Neuronal stem cell (in vitro differentiated cells): ENCODE results near the gene POMGNT1.

Source experiments
- DNase-seq: peaks from one replicate; pipeline ENCODE4 v3.0.0-alpha.2; 2013; ENCODE audit warnings: low spot score
- H2AFZ ChIP-seq: one replicate; pipeline ENCODE4 v1.6.1; 2013; ENCODE audit warnings: mild to moderate bottlenecking, low read length, inconsistent platforms
- H2AK5ac ChIP-seq: 2 replicates; pipeline ENCODE4 v1.6.1; 2013; ENCODE audit warnings: low read depth, mild to moderate bottlenecking, inconsistent platforms, low read length, moderate library complexity, mixed read lengths
- H2BK120ac ChIP-seq: 2 replicates; pipeline ENCODE4 v1.6.1; 2013; ENCODE audit warnings: low read depth, mild to moderate bottlenecking, inconsistent platforms, low read length, moderate library complexity, mixed read lengths
- H2BK12ac ChIP-seq: one replicate; pipeline ENCODE4 v1.6.1; 2013; ENCODE audit warnings: low read length, inconsistent platforms
- H2BK15ac ChIP-seq: 2 replicates; pipeline ENCODE4 v1.6.1; 2013; ENCODE audit warnings: mild to moderate bottlenecking, low read length, inconsistent platforms, mixed read lengths
- H2BK5ac ChIP-seq: one replicate; pipeline ENCODE4 v1.6.1; 2013; ENCODE audit warnings: inconsistent platforms, mild to moderate bottlenecking, low read length, moderate library complexity
- H3K14ac ChIP-seq: one replicate; pipeline ENCODE4 v1.6.1; 2013; ENCODE audit warnings: low read length, inconsistent platforms
- H3K18ac ChIP-seq: 2 replicates; pipeline ENCODE4 v1.6.1; 2013; ENCODE audit warnings: low read length, inconsistent platforms
- H3K23ac ChIP-seq: 2 replicates; pipeline ENCODE4 v1.6.1; 2013; ENCODE audit warnings: low read depth, mild to moderate bottlenecking, mixed read lengths, low read length, inconsistent platforms; ENCODE audit not compliant: poor library complexity
- H3K27ac ChIP-seq: replicated peaks from 3 replicates; pipeline ENCODE4 v1.5.1; 2013; ENCODE audit warnings: low read length, inconsistent platforms
- H3K27me3 ChIP-seq, 3 experiments: 2 replicates each; pipeline ENCODE4 v1.6.1; 2013; ENCODE audit warnings: low read length in 3 of 3, mild to moderate bottlenecking in 2 of 3, inconsistent platforms in 1 of 3, low read depth in 1 of 3, mixed read lengths in 1 of 3, moderate library complexity in 1 of 3; ENCODE audit not compliant: control insufficient read depth in 3 of 3, insufficient read depth in 3 of 3
- H3K36me3 ChIP-seq, 2 donors: replicated peaks in 1 of 2; 2 replicates each; pipeline ENCODE4 v1.6.1; 2013; ENCODE audit warnings: low read length in 2 of 2; ENCODE audit not compliant: control insufficient read depth in 2 of 2, insufficient read depth in 2 of 2
- H3K4ac ChIP-seq: 2 replicates; pipeline ENCODE4 v1.6.1; 2013; ENCODE audit warnings: inconsistent platforms, mild to moderate bottlenecking, low read length, moderate library complexity
- H3K4me1 ChIP-seq, 2 donors: 1 replicate in 1 of 2; 2 replicates in 1 of 2; pipeline ENCODE4 v1.6.1; 2013; ENCODE audit warnings: low read length in 2 of 2, low read depth in 1 of 2; ENCODE audit not compliant: control insufficient read depth in 2 of 2, insufficient read depth in 1 of 2
- H3K4me2 ChIP-seq: one replicate; pipeline ENCODE4 v1.6.1; 2013; ENCODE audit warnings: mild to moderate bottlenecking, low read length, inconsistent platforms; ENCODE audit not compliant: insufficient read depth, poor library complexity, severe bottlenecking
- H3K4me3 ChIP-seq, 2 donors: 2 replicates each; pipeline ENCODE4 v1.5.1; 2013; ENCODE audit warnings: low read length in 2 of 2, mild to moderate bottlenecking in 2 of 2, inconsistent platforms in 1 of 2, moderate library complexity in 1 of 2
- H3K79me1 ChIP-seq: one replicate; pipeline ENCODE4 v1.6.1; 2013; ENCODE audit warnings: low read depth, mild to moderate bottlenecking, inconsistent platforms, low read length, moderate library complexity
- H3K9ac ChIP-seq: one replicate; pipeline ENCODE4 v1.6.1; 2013; ENCODE audit warnings: mild to moderate bottlenecking, low read depth, low read length, inconsistent platforms; ENCODE audit not compliant: poor library complexity
- H3K9me3 ChIP-seq, 2 donors: replicated peaks in 1 of 2; 2 replicates each; pipeline versions ENCODE3 to v1.6.1; 2013; ENCODE audit warnings: low read length in 2 of 2, mild to moderate bottlenecking in 2 of 2, inconsistent platforms in 1 of 2, low read depth in 1 of 2, mixed read lengths in 1 of 2, moderate library complexity in 1 of 2; ENCODE audit not compliant: control insufficient read depth in 2 of 2, insufficient read depth in 1 of 2
- H4K8ac ChIP-seq: one replicate; pipeline ENCODE4 v1.6.1; 2013; ENCODE audit warnings: low read depth, mild to moderate bottlenecking, inconsistent platforms, low read length, moderate library complexity
- H4K91ac ChIP-seq: one replicate; pipeline ENCODE4 v1.6.1; 2013; ENCODE audit warnings: low read length, low read depth, mild to moderate bottlenecking, inconsistent platforms; ENCODE audit not compliant: poor library complexity
- WGBS, 2 donors: extraction: QIAGEN DNeasy Blood & Tissue Kit; methylation state at CpG; one replicate each; pipeline ENCODE4 v1.1.7; 2013; ENCODE audit warnings: missing lambda C conversion rate in 2 of 2, mixed read lengths in 1 of 2; ENCODE audit not compliant: insufficient read length in 2 of 2, insufficient replicate concordance in 1 of 2; ENCODE audit errors: extremely low coverage in 2 of 2; 5-methylcytosine and 5-hydroxymethylcytosine counted together

Gene POMGNT1

GRCh38 chr1:46197560-46197963 is 672 bp downstream of the POMGNT1 start:
- Histone ChIP-seq H2BK5ac (peak overlapping the region; percentile 6), H3K18ac (no peak overlapping the region), H3K4me1 (peaks cover 8 to 10% of the 10 kb centered on the region in 2 donors), H2AK5ac (peak overlapping the region; percentile 82), H3K4ac (no peak overlapping the region), H3K4me2 (peak overlapping the region; percentile 71), H3K36me3 (peaks cover 23 to 46% of the 10 kb centered on the region in 2 donors), H4K91ac (no peak overlapping the region), H3K23ac (peak overlapping the region; percentile 59), H3K9me3 (no peaks in the 10 kb centered on the region), H3K9ac (peak overlapping the region; percentile 85), H3K27me3 (no peaks in the 10 kb centered on the region), H3K4me3 (peak overlapping the region; percentile 92 to 98), H2BK12ac (no peak overlapping the region), H2BK15ac (no peak overlapping the region), H2AFZ (peak overlapping the region; percentile 100), H3K14ac (no peak overlapping the region), H3K79me1 (peaks cover 7% of the 10 kb centered on the region), H2BK120ac (no peak overlapping the region), H4K8ac (no peak overlapping the region), H3K27ac (no peak overlapping the region)
- WGBS, 2 donors, result no CpG with 5 or more reads among the region's 9 CpGs
- no peak for DNase-seq

- H3K18ac ChIP-seq, result no peak overlapping the region
- no peak overlapping the region for H3K14ac ChIP-seq
- WGBS, 2 donors, result no CpG with 5 or more reads among the region's 9 CpGs
- peaks cover 8 to 10% of the 10 kb centered on the region in 2 donors for H3K4me1 ChIP-seq
- H3K23ac ChIP-seq, result no peak overlapping the region
- H2AK5ac ChIP-seq, result peak overlapping the region; percentile 89
- H4K8ac ChIP-seq, result no peak overlapping the region
- no peak overlapping the region for H4K91ac ChIP-seq
- H2BK15ac ChIP-seq, result no peak overlapping the region
- H3K9me3 ChIP-seq, result no peaks in the 10 kb centered on the region
- DNase-seq, result no peak
- no peak overlapping the region for H3K4me2 ChIP-seq
- H2BK5ac ChIP-seq, result no peak overlapping the region
- no peak overlapping the region for H2BK12ac ChIP-seq
- peaks cover 32 to 54% of the 10 kb centered on the region in 2 donors for H3K36me3 ChIP-seq
- H2BK120ac ChIP-seq, result no peak overlapping the region
- H3K79me1 ChIP-seq, result peaks cover 7% of the 10 kb centered on the region
- H3K9ac ChIP-seq, result no peak overlapping the region
- no peak overlapping the region for H3K27ac ChIP-seq
- no peak overlapping the region for H3K4me3 ChIP-seq
- H2AFZ ChIP-seq, result no peak overlapping the region
- H3K4ac ChIP-seq, result no peak overlapping the region
- H3K27me3 ChIP-seq, result no peaks in the 10 kb centered on the region
These were observed 1.6 kb downstream of the POMGNT1 start for GRCh38 chr1:46196609-46197008.

DNA sequence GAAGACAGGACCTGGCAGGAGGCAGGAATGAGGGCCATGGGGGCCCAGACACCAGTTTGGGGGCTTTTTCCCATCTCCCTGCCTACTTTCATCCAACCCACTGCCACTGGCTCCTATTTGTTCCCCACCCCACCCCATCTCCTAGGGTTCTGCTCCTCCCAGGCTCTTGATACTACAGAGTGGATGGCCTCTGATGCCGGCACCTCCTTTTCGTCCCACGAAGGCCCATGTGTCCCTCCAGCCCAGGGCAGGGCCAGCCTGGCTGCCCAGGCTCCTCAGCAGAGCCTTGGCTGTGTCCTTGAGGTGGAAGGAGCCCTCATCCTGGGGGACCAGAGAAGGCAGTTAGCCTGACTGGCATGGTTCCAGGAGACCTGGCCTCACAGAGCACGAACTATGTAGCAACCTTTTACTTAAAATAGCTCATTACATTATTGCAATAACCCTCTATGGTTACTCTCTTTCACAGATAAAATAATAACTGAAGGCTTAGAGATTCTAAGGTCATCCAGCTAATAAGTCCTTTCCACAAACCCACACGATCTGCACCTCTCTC is 3.5 kb downstream of the POMGNT1 start:
- peaks cover 40 to 70% of the 10 kb centered on the region in 2 donors for H3K36me3 ChIP-seq
- no peak overlapping the region for H3K23ac ChIP-seq
- no peaks in the 10 kb centered on the region for H3K9me3 ChIP-seq
- no peak overlapping the region for H2BK5ac ChIP-seq
- H4K8ac ChIP-seq, result no peak overlapping the region
- H3K27ac ChIP-seq, result no peak overlapping the region
- H3K4me2 ChIP-seq, result no peak overlapping the region
- WGBS, 2 donors, result no CpG with 5 or more reads among the region's 5 CpGs
- H3K27me3 ChIP-seq, result no peaks in the 10 kb centered on the region
- H3K4me3 ChIP-seq, result no peak overlapping the region
- H2BK120ac ChIP-seq, result no peak overlapping the region
- no peak overlapping the region for H3K14ac ChIP-seq
- DNase-seq, result no peak
- H2AK5ac ChIP-seq, result no peak overlapping the region
- peaks cover 8 to 10% of the 10 kb centered on the region in 2 donors for H3K4me1 ChIP-seq
- H2BK15ac ChIP-seq, result no peak overlapping the region
- no peak overlapping the region for H3K4ac ChIP-seq
- peak overlapping the region; percentile 68 for H3K9ac ChIP-seq
- H2BK12ac ChIP-seq, result no peak overlapping the region
- no peak overlapping the region for H3K18ac ChIP-seq
- H3K79me1 ChIP-seq, result peaks cover 7% of the 10 kb centered on the region
- H2AFZ ChIP-seq, result no peak overlapping the region
- no peak overlapping the region for H4K91ac ChIP-seq

DNA sequence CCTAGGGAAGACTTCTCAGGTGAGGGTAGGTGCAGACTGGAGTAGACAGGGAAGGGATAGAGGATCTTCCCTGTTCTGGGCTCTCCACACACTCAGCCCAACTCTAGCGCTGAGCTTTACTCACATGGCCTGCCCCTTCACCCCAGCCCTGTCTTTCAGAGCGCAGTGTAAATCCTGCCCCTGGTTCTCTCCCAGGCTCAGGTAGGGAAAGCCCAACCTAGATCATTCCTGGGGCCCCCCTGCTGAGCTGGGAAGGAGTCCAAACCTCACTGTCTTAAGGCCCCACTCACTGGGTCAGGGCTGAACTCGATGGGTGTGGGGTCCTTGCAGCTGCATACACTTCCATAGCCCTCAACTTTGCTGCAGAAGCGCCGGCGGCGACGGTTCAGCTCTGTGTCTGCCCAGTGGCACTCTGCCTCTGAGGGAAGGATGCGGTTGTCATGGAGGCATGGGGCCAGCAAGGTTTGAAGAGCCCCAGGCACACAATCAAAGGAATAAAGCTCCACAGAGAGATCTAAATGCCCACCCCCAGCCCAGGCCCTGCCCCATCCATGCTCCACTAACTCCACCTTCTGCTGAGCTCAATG is 4.2 kb downstream of the POMGNT1 start:
- H4K8ac ChIP-seq, result no peak overlapping the region
- no peak overlapping the region for H3K27ac ChIP-seq
- H3K18ac ChIP-seq, result no peak overlapping the region
- H2AK5ac ChIP-seq, result no peak overlapping the region
- H2BK12ac ChIP-seq, result no peak overlapping the region
- H3K4me1 ChIP-seq, result peaks cover 8 to 10% of the 10 kb centered on the region in 2 donors
- no peaks in the 10 kb centered on the region for H3K9me3 ChIP-seq
- no peak overlapping the region for H3K4me3 ChIP-seq
- no CpG with 5 or more reads among the region's 9 CpGs for WGBS, 2 donors
- no peak overlapping the region for H2BK120ac ChIP-seq
- H2BK5ac ChIP-seq, result no peak overlapping the region
- peaks cover 45 to 76% of the 10 kb centered on the region in 2 donors for H3K36me3 ChIP-seq
- no peak overlapping the region for H3K9ac ChIP-seq
- H2AFZ ChIP-seq, result no peak overlapping the region
- no peak overlapping the region for H2BK15ac ChIP-seq
- H3K4me2 ChIP-seq, result no peak overlapping the region
- no peaks in the 10 kb centered on the region for H3K27me3 ChIP-seq
- H3K14ac ChIP-seq, result no peak overlapping the region
- H3K4ac ChIP-seq, result no peak overlapping the region
- H3K79me1 ChIP-seq, result peaks cover 7% of the 10 kb centered on the region
- H3K23ac ChIP-seq, result no peak overlapping the region
- DNase-seq, result no peak
- H4K91ac ChIP-seq, result no peak overlapping the region
